Measurements from ENCODE around the gene CRB1. TPM values are rescaled to one million over a fixed set of nuclear protein-coding genes. Genes with fewer than 3 reads are reported as not detected.

Gene CRB1
- total RNA-seq, 1 donor from 2014 or later, result not detected

GRCh38 chr1:197303463-197303862, 35.4 kb downstream of the CRB1 start:
- intact Hi-C loops (cut with micrococcal nuclease), result no loop called here

- intact Hi-C loops (cut with micrococcal nuclease), result no loop called here
These were observed 36.7 kb downstream of the CRB1 start for GRCh38 chr1:197304638-197305200.

DNA sequence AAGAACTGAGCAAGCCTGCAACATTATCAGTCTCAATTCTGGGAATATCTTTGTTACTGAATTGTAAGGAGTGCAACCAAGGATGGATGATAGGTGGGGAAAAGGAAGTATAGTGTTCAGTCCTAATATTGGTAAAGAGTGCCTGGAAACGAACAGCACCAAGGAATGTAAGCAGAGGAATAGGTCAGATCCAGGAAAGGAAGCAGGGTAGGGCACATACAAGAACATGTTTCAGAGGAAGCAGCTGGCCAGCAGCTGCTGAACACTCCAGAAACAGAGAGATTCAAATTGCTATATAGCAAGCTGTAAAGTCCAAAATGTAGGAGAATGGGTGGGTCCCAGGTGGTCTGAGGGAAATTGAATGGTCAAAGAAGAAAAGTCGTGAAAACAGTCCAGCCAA, 37.9 kb downstream of the CRB1 start:
- intact Hi-C loops (cut with micrococcal nuclease), result no loop called here

- intact Hi-C loops (cut with micrococcal nuclease), result no loop called here
These were observed 38.5 kb downstream of the CRB1 start for GRCh38 chr1:197306381-197307062.

- intact Hi-C loops (cut with micrococcal nuclease), result no loop called here
These were observed 39.1 kb downstream of the CRB1 start for GRCh38 chr1:197307136-197307535.

DNA sequence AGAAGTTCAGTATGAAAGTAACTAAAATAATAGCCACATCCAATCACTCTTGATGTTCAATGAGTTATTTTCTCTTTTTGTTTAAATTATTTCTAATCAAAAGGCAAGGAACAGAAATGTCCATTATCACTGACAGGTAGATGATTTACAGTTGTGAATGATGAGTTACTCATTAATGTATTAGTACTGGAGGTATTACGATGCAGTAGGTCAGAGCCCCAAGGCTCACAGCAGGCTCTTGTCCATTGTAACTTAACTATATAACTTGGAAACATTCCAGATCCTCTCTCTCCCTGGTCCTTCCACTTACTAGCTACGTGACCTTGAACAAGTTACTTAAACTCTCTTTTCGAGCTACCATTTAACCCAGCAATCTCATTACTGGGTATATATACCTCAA, 39.5 kb downstream of the CRB1 start:
- intact Hi-C loops (cut with micrococcal nuclease), result no loop called here

DNA sequence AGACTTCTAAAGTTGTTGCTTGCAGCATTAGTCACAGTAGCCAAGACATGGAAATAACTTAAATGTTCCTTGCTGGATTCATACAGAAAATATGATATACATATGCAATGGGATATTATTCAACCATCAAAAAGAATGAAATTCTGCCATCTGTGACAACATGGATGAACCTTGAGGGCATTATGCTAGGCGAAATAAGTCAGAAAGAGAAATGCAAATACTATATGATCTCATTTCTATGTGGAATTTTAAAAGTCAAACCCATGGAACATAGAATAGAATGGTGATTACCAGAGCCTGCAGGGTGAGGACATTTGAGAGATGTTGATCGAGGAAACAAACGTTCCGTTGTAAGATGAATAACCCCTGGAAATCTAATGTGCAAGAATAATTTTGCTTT, 43.0 kb downstream of the CRB1 start:
- intact Hi-C loops (cut with micrococcal nuclease), result no loop called here

DNA sequence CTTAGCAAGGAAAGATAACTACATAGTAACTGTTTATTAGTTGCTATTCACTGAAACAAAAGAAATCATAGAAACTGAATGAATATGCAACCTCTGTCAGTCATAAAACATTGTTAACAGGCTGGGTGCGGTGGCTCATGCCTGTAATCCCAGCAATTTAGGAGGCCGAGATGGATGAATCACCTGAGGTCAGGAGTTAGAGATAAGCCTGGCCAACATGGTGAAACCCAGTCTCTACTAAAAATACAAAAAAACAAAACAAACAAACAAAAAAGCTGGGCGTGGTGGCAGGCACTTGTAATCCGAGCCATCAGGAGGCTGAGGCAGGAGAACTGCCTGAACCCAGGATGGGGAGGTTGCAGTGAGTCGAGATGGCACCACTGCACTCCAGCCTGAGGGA, 44.1 kb downstream of the CRB1 start:
- intact Hi-C loops (cut with micrococcal nuclease), result no loop called here

DNA sequence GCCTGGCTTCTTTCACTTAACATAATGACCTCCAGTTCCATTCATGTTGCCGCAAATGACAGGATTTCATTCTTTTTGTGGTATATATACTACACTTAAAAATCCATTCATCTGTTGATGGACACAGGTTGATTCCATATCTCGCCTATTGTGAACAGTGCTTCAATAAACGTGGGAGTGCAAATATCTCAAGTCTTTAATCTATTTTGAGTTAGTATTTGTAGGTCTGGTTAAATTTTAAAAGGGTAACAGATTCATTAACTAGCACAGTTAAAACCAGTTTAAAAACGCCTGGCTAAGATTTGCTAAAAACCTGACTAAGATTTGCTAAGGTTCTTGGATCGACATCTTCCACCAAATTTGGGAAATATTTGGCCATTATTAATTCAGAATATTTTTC, 45.7 kb downstream of the CRB1 start:
- intact Hi-C loops (cut with micrococcal nuclease), result no loop called here

- intact Hi-C loops (cut with micrococcal nuclease), result no loop called here
These were observed 46.6 kb downstream of the CRB1 start for GRCh38 chr1:197314682-197315081.

DNA sequence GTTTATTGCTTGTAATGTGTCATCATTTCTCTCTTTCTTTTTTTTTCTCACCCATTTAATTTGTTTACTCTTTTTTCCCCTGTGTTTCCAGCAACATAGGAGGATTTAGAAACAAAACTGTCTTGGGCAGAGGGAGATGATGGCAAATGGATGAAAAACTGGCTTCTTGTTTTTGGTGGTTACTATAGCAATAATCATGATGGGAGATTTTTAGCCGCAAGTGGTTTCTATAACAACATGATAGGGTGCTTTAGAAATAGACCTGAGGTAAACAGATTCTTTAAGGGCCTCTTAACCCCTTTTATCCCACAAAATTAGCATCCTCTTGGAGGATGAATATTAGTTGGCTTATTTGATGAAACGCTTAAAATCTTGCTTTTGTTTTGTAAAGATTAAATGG, 51.6 kb downstream of the CRB1 start:
- intact Hi-C loops (cut with micrococcal nuclease), result no loop called here

DNA sequence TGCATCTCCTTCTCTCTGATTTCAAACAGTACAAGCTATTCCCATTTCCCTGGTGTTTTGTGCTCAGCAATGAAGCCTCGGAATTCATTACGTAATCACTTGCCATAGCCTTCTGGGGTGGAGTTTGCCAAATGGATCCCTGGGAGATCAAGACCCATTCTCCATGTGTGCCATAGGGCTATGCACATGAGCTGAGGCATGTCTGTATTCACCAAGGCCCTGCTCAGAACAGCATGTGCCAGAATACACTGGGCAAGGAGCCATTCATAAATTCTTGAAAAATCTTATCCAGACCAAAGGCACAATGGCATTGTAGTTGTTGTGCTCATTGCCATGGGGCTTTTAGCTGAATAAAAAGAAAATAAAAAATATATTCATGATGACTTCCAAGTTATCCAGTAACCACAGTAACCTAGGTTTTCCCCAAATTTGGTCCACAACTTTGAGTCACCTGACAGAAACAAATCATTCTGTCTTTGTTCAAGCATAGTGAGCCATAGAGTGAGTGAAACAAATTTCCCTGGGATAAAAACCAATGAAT, 53.0 kb downstream of the CRB1 start:
- intact Hi-C loops (cut with micrococcal nuclease), result no loop called here

DNA sequence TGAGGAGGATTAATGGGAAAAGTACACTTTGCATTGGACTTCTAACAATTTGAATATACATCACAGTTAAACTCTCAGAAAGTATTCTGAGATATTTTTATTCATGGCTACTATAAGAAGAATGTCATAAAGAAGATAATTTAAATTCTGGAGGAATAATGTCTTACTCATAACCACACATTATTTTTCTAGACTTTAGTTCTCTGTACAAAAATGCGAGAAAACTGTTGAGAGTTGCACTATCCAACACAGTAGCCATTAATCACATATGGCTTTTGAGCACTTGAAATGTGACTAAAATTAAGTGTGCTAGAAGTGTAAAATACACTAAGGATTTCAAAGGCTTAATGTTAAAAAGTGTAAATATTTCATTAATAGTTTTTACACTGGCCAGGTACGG, 53.8 kb downstream of the CRB1 start:
- intact Hi-C loops (cut with micrococcal nuclease), result no loop called here

GRCh38 chr1:197327776-197328364, 59.8 kb downstream of the CRB1 start:
- intact Hi-C loops (cut with micrococcal nuclease), result loop anchor here (1.0 kb wide), 2 partner anchors 29 to 148 kb away; no protein-coding TSS in a partner anchor

DNA sequence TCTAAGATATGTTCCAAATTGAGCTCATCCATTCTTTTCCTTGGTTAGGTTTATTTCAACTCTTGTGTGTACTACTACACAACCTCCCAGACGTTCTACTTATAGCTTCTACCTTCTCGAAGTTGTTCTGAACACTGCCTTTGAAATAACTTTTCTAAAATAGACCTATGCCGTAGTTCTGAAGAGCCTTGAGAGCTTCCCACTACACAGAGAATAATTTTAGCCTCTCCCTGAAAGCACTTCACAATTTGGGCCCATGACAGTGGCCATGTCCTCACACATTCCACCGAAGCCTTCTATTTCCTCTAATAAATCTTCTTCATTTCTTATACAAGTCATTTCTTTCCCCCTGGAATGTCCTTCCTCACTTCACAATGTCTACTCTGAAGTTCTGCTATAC, 62.2 kb downstream of the CRB1 start:
- intact Hi-C loops (cut with micrococcal nuclease), result no loop called here

GRCh38 chr1:197331565-197331964, 63.5 kb downstream of the CRB1 start:
- intact Hi-C loops (cut with micrococcal nuclease), result no loop called here

GRCh38 chr1:197333041-197333440, 65.0 kb downstream of the CRB1 start:
- intact Hi-C loops (cut with micrococcal nuclease), result no loop called here

DNA sequence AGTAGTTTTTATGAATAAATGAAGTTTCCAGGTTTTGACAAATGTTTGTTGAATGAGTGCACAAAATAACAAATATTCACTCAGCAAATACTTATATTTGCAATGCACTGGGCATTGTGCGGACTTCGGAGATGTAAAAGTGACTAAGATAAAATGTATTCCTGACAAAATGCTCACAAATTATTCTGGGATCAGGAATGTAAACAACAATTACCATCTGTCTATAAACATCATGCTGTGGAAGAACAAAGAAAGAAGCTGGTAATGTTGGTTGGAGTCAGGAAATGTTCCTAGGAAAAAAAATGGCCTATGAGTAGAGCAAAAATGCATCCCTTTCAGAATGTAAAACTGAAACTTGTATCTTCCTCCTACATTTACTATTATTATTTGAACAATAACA, 68.5 kb downstream of the CRB1 start:
- intact Hi-C loops (cut with micrococcal nuclease), result no loop called here

- intact Hi-C loops (cut with micrococcal nuclease), result no loop called here
These were observed 71.3 kb downstream of the CRB1 start for GRCh38 chr1:197339106-197340060.

DNA sequence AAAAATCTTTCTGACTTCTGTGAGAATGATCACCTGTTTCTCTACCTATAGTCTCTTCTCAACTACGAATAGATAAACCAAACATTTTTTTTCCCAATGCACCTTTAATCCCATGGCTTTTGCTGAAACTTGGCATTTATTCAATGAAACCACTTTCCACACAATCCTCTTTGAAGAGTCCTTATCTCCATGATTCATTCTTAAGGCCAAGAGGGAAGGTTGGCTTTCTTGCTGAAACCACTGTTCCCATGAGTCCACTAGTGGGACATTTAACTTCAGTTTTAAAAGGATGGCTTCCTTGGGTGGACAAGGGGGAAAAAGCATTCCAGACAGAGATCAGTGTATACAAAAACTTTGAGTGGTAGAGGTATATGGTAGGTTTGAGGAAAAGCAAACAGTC, 73.6 kb downstream of the CRB1 start:
- intact Hi-C loops (cut with micrococcal nuclease), result no loop called here

GRCh38 chr1:197342044-197342565, 74.1 kb downstream of the CRB1 start:
- intact Hi-C loops (cut with micrococcal nuclease), result no loop called here

All from T-helper 1 cell treated with Interleukin-12 subunit alpha and Interleukin-12 subunit beta and Interleukin-4 antibody, amounts not matched to agents 30 ng/mL and 1 ng/mL, for 36 hours (primary cell).